HepG2 (cell line): Measurements from ENCODE around the gene CYB5D1. TPM values are rescaled to one million over a fixed set of nuclear protein-coding genes. Genes with fewer than 3 reads are reported as not detected.

Experiments
- ELF4 ChIP-seq: sonication (generic); formaldehyde crosslinking; IDR thresholded peaks from 2 replicates; pipeline ENCODE4 v1.5.0; 2020; ENCODE audit warnings: missing genetic modification reagents, mild to moderate bottlenecking, moderate library complexity, borderline replicate concordance
- GATAD1 ChIP-seq: IDR thresholded peaks from 2 replicates; pipeline ENCODE4 v1.6.1; 2016; ENCODE audit warnings: missing genetic modification reagents, missing compliant biosample characterization
- ISX ChIP-seq: sonication (generic); formaldehyde crosslinking; conservative IDR thresholded peaks from 2 replicates; pipeline ENCODE4 v1.5.0; 2020; ENCODE audit warnings: missing genetic modification reagents
- NFKB2 ChIP-seq: sonication (generic); formaldehyde crosslinking; IDR thresholded peaks from 2 replicates; pipeline ENCODE4 v1.4.0; 2020; ENCODE audit warnings: missing genetic modification reagents, borderline replicate concordance
- PHF8 ChIP-seq: sonication (generic); formaldehyde crosslinking; IDR thresholded peaks from 2 replicates; pipeline ENCODE4 v1.5.0; 2020; ENCODE audit warnings: missing genetic modification reagents
- SIN3A ChIP-seq: IDR thresholded peaks from 2 replicates; pipeline ENCODE4 v1.6.1; 2011; ENCODE audit warnings: low read depth, mild to moderate bottlenecking, control low read depth, low read length, borderline replicate concordance
- SNAPC2 ChIP-seq: sonication (generic); formaldehyde crosslinking; IDR thresholded peaks from 2 replicates; pipeline ENCODE4 v1.8.1; 2022; ENCODE audit warnings: mild to moderate bottlenecking, missing genetic modification reagents
- SOX6 ChIP-seq, 2 experiments: fragments of 450-650 bp in 1 of 2; sonication (generic) in 1 of 2; formaldehyde crosslinking in 1 of 2; IDR thresholded peaks; 2 replicates each; pipeline versions ENCODE4 v1.4.0 to v1.6.1; 2017 to 2020; ENCODE audit warnings: antibody characterized with exemption in 1 of 2, mild to moderate bottlenecking in 1 of 2, missing genetic modification reagents in 1 of 2
- TCF7 ChIP-seq: sonication (generic); IDR thresholded peaks from 2 replicates; pipeline ENCODE4 v1.6.1; 2016; ENCODE audit warnings: antibody characterized with exemption, low read depth
- XRCC5 ChIP-seq: fragments of 200-400 bp; formaldehyde crosslinking; optimal IDR thresholded peaks from 2 replicates; pipeline ENCODE3; 2017; ENCODE audit warnings: mild to moderate bottlenecking, low read length
- ZC3H4 ChIP-seq: sonication (generic); formaldehyde crosslinking; IDR thresholded peaks from 2 replicates; pipeline ENCODE4 v1.4.0; 2020; ENCODE audit warnings: missing genetic modification reagents, borderline replicate concordance
- ZNF224 ChIP-seq: sonication (generic); formaldehyde crosslinking; IDR thresholded peaks from 2 replicates; pipeline ENCODE4 v1.5.0; 2020; ENCODE audit warnings: mild to moderate bottlenecking, missing genetic modification reagents
- ZNF354B ChIP-seq: sonication (generic); formaldehyde crosslinking; IDR thresholded peaks from 2 replicates; pipeline ENCODE4 v1.8.0; 2022; ENCODE audit warnings: mild to moderate bottlenecking, missing genetic modification reagents
- polyA plus RNA-seq, 8 experiments: library from polyadenylated mRNA; depleted of rRNA in 3 of 8; stranded (reverse) in 7 of 8; unstranded in 1 of 8; fragments of >200 nt; fragmentation: Illumina TruSeq in 4 of 8; extraction: Trizol in 4 of 8; gene quantifications; 2 replicates each; pipeline versions ENCODE4 v1.2.1 to v1.2.3, GENCODE V29; 2011 to 2016; ENCODE audit warnings: low read depth in 4 of 8, missing spikeins in 1 of 8, mixed read lengths in 1 of 8; ENCODE audit not compliant: insufficient read depth in 1 of 8
- total RNA-seq, 5 experiments: library from RNA; depleted of rRNA; stranded (reverse); fragments of >200 nt; fragmentation: Illumina TruSeq; extraction: Trizol; gene quantifications; 2 replicates each; pipeline ENCODE4 v1.2.3, GENCODE V29; 2016; ENCODE audit warnings: low read depth in 1 of 5
- TF ChIP-seq, protein P1 (sequence below): sonication (generic); formaldehyde crosslinking; IDR thresholded peaks from 2 replicates; pipeline ENCODE4 v1.5.0; 2020; ENCODE audit warnings: mild to moderate bottlenecking, missing genetic modification reagents, borderline replicate concordance
- TF ChIP-seq, protein P2 (sequence below): sonication (generic); formaldehyde crosslinking; IDR thresholded peaks from 2 replicates; pipeline ENCODE4 v1.8.0; 2022; ENCODE audit warnings: missing genetic modification reagents, mild to moderate bottlenecking, borderline replicate concordance
- TF ChIP-seq, protein P3 (sequence below): IDR thresholded peaks from 2 replicates; pipeline ENCODE4 v1.6.1; 2016; ENCODE audit warnings: missing genetic modification reagents, missing compliant biosample characterization
- TF ChIP-seq, protein P4 (sequence below): sonication (generic); formaldehyde crosslinking; IDR thresholded peaks from 2 replicates; pipeline ENCODE4 v1.8.0; 2022; ENCODE audit warnings: mild to moderate bottlenecking, missing genetic modification reagents, borderline replicate concordance
- TF ChIP-seq, protein P5 (sequence below): sonication (generic); formaldehyde crosslinking; IDR thresholded peaks from 2 replicates; pipeline ENCODE4 v1.4.0; 2020; ENCODE audit warnings: mild to moderate bottlenecking, low read depth, missing genetic modification reagents
- TF ChIP-seq, protein P6 (sequence below), 2 experiments: sonication (generic) in 1 of 2; formaldehyde crosslinking in 1 of 2; IDR thresholded peaks; 2 replicates each; pipeline versions ENCODE4 v1.4.0 to v1.6.1; 2018 to 2020; ENCODE audit warnings: missing genetic modification reagents in 2 of 2, borderline replicate concordance in 1 of 2, low read depth in 1 of 2, mild to moderate bottlenecking in 1 of 2, missing biosample characterization in 1 of 2

The CYB5D1 gene
- total and polyA plus RNA-seq, 2 of the 13 experiments (the other 11 are each of a cell fraction or from before 2014, with no cell fraction given) = 8.9 to 17.0 TPM

DNA sequence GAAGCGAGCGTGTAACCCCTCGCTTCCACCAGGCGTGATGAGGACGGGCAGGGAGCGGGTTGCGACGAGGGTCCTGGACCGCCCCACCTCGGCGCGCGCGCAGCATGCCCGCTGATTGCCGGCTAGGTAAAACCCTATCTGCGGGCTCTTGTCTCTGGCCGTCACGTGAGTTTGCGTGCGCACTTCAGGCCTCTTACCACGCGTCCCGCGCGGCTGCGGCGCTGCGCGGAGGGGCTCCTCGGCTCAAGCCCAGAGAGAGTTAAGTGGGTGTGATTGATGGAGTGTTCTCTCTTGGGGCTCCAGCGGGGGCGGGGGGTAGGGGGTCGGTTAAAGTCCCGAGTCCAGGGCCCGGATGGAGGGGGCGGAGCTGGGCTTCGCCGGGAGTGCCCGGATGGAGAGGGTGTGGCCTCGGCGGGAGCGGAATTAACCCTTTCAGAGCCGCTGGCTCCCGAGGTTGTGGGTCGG lies 15.9 kb upstream of the CYB5D1 start (continued):
- TF ChIP-seq, protein P1, sequence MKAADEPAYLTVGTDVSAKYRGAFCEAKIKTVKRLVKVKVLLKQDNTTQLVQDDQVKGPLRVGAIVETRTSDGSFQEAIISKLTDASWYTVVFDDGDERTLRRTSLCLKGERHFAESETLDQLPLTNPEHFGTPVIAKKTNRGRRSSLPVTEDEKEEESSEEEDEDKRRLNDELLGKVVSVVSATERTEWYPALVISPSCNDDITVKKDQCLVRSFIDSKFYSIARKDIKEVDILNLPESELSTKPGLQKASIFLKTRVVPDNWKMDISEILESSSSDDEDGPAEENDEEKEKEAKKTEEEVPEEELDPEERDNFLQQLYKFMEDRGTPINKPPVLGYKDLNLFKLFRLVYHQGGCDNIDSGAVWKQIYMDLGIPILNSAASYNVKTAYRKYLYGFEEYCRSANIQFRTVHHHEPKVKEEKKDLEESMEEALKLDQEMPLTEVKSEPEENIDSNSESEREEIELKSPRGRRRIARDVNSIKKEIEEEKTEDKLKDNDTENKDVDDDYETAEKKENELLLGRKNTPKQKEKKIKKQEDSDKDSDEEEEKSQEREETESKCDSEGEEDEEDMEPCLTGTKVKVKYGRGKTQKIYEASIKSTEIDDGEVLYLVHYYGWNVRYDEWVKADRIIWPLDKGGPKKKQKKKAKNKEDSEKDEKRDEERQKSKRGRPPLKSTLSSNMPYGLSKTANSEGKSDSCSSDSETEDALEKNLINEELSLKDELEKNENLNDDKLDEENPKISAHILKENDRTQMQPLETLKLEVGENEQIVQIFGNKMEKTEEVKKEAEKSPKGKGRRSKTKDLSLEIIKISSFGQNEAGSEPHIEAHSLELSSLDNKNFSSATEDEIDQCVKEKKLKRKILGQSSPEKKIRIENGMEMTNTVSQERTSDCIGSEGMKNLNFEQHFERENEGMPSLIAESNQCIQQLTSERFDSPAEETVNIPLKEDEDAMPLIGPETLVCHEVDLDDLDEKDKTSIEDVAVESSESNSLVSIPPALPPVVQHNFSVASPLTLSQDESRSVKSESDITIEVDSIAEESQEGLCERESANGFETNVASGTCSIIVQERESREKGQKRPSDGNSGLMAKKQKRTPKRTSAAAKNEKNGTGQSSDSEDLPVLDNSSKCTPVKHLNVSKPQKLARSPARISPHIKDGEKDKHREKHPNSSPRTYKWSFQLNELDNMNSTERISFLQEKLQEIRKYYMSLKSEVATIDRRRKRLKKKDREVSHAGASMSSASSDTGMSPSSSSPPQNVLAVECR (CRISPR knock-in tag) = peak; percentile 87
- TF ChIP-seq NFKB2 (CRISPR knock-in tag) (0 out of 2 replicates have a peak, but pooled peaks have one; percentile 10), ZNF354B (CRISPR knock-in tag) (no peak), ZC3H4 (CRISPR knock-in tag) (0 out of 2 replicates have a peak, but pooled peaks have one; percentile 32), GATAD1 (CRISPR knock-in tag) (peak; percentile 42; the same call in 1 of the 2 replicates), TCF7 (no peak), SOX6 (IDR thresholded peaks at IDR 0.05) (no peak), SOX6 (CRISPR knock-in tag; IDR thresholded peaks at IDR 0.05) (0 out of 2 replicates have a peak, but pooled peaks have one; percentile 4), ISX (CRISPR knock-in tag) (no peak), ZNF224 (0 out of 2 replicates have a peak, but pooled peaks have one; percentile 58), XRCC5 (peak; percentile 10), SNAPC2 (CRISPR knock-in tag) (no peak), ELF4 (CRISPR knock-in tag) (no peak), PHF8 (CRISPR knock-in tag) (peak; percentile 64), SIN3A (peak; percentile 77; the same call in 1 of the 2 replicates)
- TF ChIP-seq, protein P2, sequence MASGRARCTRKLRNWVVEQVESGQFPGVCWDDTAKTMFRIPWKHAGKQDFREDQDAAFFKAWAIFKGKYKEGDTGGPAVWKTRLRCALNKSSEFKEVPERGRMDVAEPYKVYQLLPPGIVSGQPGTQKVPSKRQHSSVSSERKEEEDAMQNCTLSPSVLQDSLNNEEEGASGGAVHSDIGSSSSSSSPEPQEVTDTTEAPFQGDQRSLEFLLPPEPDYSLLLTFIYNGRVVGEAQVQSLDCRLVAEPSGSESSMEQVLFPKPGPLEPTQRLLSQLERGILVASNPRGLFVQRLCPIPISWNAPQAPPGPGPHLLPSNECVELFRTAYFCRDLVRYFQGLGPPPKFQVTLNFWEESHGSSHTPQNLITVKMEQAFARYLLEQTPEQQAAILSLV (CRISPR knock-in tag) = no peak
- TF ChIP-seq, protein P3, sequence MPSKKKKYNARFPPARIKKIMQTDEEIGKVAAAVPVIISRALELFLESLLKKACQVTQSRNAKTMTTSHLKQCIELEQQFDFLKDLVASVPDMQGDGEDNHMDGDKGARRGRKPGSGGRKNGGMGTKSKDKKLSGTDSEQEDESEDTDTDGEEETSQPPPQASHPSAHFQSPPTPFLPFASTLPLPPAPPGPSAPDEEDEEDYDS (CRISPR knock-in tag) = no peak
- TF ChIP-seq, protein P4, sequence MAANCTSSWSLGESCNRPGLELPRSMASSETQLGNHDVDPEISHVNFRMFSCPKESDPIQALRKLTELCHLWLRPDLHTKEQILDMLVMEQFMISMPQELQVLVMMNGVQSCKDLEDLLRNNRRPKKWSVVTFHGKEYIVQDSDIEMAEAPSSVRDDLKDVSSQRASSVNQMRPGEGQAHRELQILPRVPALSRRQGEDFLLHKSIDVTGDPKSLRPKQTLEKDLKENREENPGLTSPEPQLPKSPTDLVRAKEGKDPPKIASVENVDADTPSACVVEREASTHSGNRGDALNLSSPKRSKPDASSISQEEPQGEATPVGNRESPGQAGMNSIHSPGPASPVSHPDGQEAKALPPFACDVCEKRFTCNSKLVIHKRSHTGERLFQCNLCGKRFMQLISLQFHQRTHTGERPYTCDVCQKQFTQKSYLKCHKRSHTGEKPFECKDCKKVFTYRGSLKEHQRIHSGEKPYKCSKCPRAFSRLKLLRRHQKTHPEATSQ (CRISPR knock-in tag) = 0 out of 2 replicates have a peak, but pooled peaks have one; percentile 39
- TF ChIP-seq, protein P5, sequence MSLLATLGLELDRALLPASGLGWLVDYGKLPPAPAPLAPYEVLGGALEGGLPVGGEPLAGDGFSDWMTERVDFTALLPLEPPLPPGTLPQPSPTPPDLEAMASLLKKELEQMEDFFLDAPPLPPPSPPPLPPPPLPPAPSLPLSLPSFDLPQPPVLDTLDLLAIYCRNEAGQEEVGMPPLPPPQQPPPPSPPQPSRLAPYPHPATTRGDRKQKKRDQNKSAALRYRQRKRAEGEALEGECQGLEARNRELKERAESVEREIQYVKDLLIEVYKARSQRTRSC (CRISPR knock-in tag) = no peak
- TF ChIP-seq, protein P6, sequence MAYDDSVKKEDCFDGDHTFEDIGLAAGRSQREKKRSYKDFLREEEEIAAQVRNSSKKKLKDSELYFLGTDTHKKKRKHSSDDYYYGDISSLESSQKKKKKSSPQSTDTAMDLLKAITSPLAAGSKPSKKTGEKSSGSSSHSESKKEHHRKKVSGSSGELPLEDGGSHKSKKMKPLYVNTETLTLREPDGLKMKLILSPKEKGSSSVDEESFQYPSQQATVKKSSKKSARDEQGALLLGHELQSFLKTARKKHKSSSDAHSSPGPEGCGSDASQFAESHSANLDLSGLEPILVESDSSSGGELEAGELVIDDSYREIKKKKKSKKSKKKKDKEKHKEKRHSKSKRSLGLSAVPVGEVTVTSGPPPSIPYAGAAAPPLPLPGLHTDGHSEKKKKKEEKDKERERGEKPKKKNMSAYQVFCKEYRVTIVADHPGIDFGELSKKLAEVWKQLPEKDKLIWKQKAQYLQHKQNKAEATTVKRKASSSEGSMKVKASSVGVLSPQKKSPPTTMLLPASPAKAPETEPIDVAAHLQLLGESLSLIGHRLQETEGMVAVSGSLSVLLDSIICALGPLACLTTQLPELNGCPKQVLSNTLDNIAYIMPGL (CRISPR knock-in tag; IDR thresholded peaks at IDR 0.05; ENCODE audit: borderline replicate concordance in 1 of 2, low read depth in 1 of 2) = peak in 1 of 2 experiments; percentile 61; a peak in 1 of 4 replicates
